Spleen (tissue), 7 donors: ENCODE data around the gene GNL1.

Experiments
- CTCF ChIP-seq, 11 experiments: fragments of 200-600 bp in 7 of 11; fragments of 450-650 bp in 4 of 11; sonication (generic) in 4 of 11; IDR thresholded peaks in 8 of 11; conservative IDR thresholded peaks in 3 of 11; 1 replicate in 7 of 11; 2 replicates in 4 of 11; pipeline versions ENCODE4 v1.4.0 to v1.8.0; 2016 to 2021; ENCODE audit warnings: antibody characterized with exemption in 11 of 11, inconsistent platforms in 4 of 11, mild to moderate bottlenecking in 1 of 11
- POLR2AphosphoS5 ChIP-seq, 3 donors: sonication (generic); formaldehyde crosslinking; IDR thresholded peaks; one replicate each; pipeline ENCODE4 v1.5.1; 2017; ENCODE audit warnings: antibody characterized with exemption in 3 of 3
- donor health status: DM: no; HTN: no; CAD: no; lungs with moderate emphysema.
- donor health status: DM: no; HTN: no; CAD: no.
- donor health status: DM: no; HTN: no; CAD: no.

GRCh38 chr6:30554404-30554803 is 1.9 kb downstream of the GNL1 start:
- TF ChIP-seq CTCF (IDR thresholded peaks at IDR 0.05 in 8 of 11, conservative IDR thresholded peaks at IDR 0.05 in 3 of 11) (no peak), POLR2AphosphoS5 (IDR thresholded peaks at IDR 0.05) (no peak)
